Sigmoid colon (tissue), 7 donors: ENCODE results near the gene CNEP1R1. TPM values are rescaled to one million over a fixed set of nuclear protein-coding genes. Genes with fewer than 3 reads are reported as not detected.

Source experiments
- DNase-seq: peaks from one replicate; pipeline ENCODE4 v3.0.0-alpha.2; 2019
- H3K27ac ChIP-seq, 4 donors: fragments of 200-600 bp; sonication (generic); one replicate each; pipeline ENCODE4 v1.5.1; 2016 to 2019; ENCODE audit warnings: mild to moderate bottlenecking in 1 of 4
- H3K27me3 ChIP-seq, 3 donors: fragments of 200-600 bp; sonication (generic); one replicate each; pipeline ENCODE4 v1.5.1; 2019; ENCODE audit warnings: mild to moderate bottlenecking in 1 of 3
- H3K36me3 ChIP-seq, 4 donors: fragments of 200-600 bp; sonication (generic); one replicate each; pipeline ENCODE4 v1.5.1; 2016 to 2019
- H3K4me1 ChIP-seq, 4 donors: fragments of 200-600 bp; sonication (generic); one replicate each; pipeline ENCODE4 v1.5.1; 2017 to 2019
- H3K4me3 ChIP-seq, 4 donors: fragments of 200-600 bp; sonication (generic); one replicate each; pipeline ENCODE4 v1.5.1; 2017 to 2019; ENCODE audit warnings: mild to moderate bottlenecking in 2 of 4, moderate library complexity in 1 of 4
- H3K9me3 ChIP-seq, 4 donors: fragments of 200-600 bp in 3 of 4; sonication (generic) in 3 of 4; one replicate each; pipeline versions ENCODE4 v1.5.1 to v1.6.1; 2013 to 2019
- CTCF ChIP-seq, 4 experiments: fragments of 450-650 bp in 3 of 4; fragments of 200-600 bp in 1 of 4; IDR thresholded peaks; one replicate each; pipeline ENCODE4 v1.5.1; 2016 to 2019; ENCODE audit warnings: antibody characterized with exemption in 4 of 4, mild to moderate bottlenecking in 3 of 4, moderate library complexity in 2 of 4
- EP300 ChIP-seq, 4 donors: sonication (generic); formaldehyde crosslinking; IDR thresholded peaks; one replicate each; pipeline ENCODE4 v1.6.1; 2017; ENCODE audit warnings: antibody characterized with exemption in 4 of 4
- POLR2A ChIP-seq, 2 donors: fragments of 450-650 bp; IDR thresholded peaks; one replicate each; pipeline ENCODE4 v1.6.1; 2016; ENCODE audit warnings: antibody characterized with exemption in 2 of 2, mild to moderate bottlenecking in 2 of 2, moderate library complexity in 2 of 2
- POLR2AphosphoS5 ChIP-seq, 4 donors: sonication (generic); formaldehyde crosslinking; IDR thresholded peaks; one replicate each; pipeline ENCODE4 v1.6.1; 2017; ENCODE audit warnings: antibody characterized with exemption in 4 of 4
- WGBS, 2 donors: extraction: QIAGEN DNeasy Blood & Tissue Kit; methylation state at CpG; one replicate each; pipeline ENCODE4 v1.1.7; 2013; 5-methylcytosine and 5-hydroxymethylcytosine counted together
- intact Hi-C: fragments of 100-400 bp; cut with DNase I; formaldehyde crosslinking; loops from one replicate; pipeline ENCODE4 v1.15.1; 2023
- polyA plus RNA-seq, 3 donors: library from polyadenylated mRNA; stranded (reverse); fragments of 200-250 nt; gene quantifications; one replicate each; pipeline ENCODE4 v1.2.3, GENCODE V29; 2013
- total RNA-seq, 4 donors: library from RNA; depleted of rRNA; stranded (reverse); fragments of >200 nt; gene quantifications; one replicate each; pipeline ENCODE4 v1.1.0, GENCODE V29; 2016
- donor health status: healthy with polysubstance abuse.
- donor health status: Bipolar disorder and iron deficiency.
- donor health status: healthy.

Gene CNEP1R1
- total and polyA plus RNA-seq, 7 donors: 6.5 to 18.9 (median 10.9) TPM

- WGBS, 2 donors: 94 to 95% methylated on average over 28 of the region's 28 CpGs
- TF ChIP-seq CTCF (IDR thresholded peaks at IDR 0.05) (no peak), POLR2A (IDR thresholded peaks at IDR 0.05) (no peak), POLR2AphosphoS5 (IDR thresholded peaks at IDR 0.05) (no peak), EP300 (IDR thresholded peaks at IDR 0.05) (no peak)
- intact Hi-C loops: no loop called here
- no peak for DNase-seq
- Histone ChIP-seq H3K4me1 (no peaks in the 10 kb centered on the region), H3K9me3 (peaks cover 0 to 5% (median 1%) of the 10 kb centered on the region in 4 donors), H3K36me3 (no peaks in the 10 kb centered on the region), H3K4me3 (no peak overlapping the region), H3K27ac (no peak overlapping the region), H3K27me3 (no peaks in the 10 kb centered on the region)
Measured at GRCh38 chr16:50058091-50058771, 33.2 kb downstream of the CNEP1R1 start.

- intact Hi-C loops: no loop called here
- Histone ChIP-seq H3K27me3 (no peaks in the 10 kb centered on the region), H3K9me3 (peaks cover 0 to 5% (median 1%) of the 10 kb centered on the region in 4 donors), H3K27ac (no peak overlapping the region), H3K4me3 (no peak overlapping the region), H3K4me1 (no peaks in the 10 kb centered on the region), H3K36me3 (no peaks in the 10 kb centered on the region)
- TF ChIP-seq CTCF (IDR thresholded peaks at IDR 0.05) (no peak), POLR2AphosphoS5 (IDR thresholded peaks at IDR 0.05) (no peak), POLR2A (IDR thresholded peaks at IDR 0.05) (no peak), EP300 (IDR thresholded peaks at IDR 0.05) (no peak)
- no peak for DNase-seq
- 87 to 90% methylated on average over 10 of the region's 10 CpGs for WGBS, 2 donors
Measured at GRCh38 chr16:50059111-50059510, 34.1 kb downstream of the CNEP1R1 start.

- DNase-seq: no peak
- Histone ChIP-seq H3K4me3 (no peak overlapping the region), H3K27me3 (no peaks in the 10 kb centered on the region), H3K36me3 (no peaks in the 10 kb centered on the region), H3K27ac (no peak overlapping the region), H3K4me1 (no peaks in the 10 kb centered on the region), H3K9me3 (peaks cover 0 to 5% (median 1%) of the 10 kb centered on the region in 4 donors)
- 70 to 86% methylated on average over 3 of the region's 3 CpGs for WGBS, 2 donors
- no peak for TF ChIP-seq EP300 (IDR thresholded peaks at IDR 0.05)
- TF ChIP-seq CTCF (IDR thresholded peaks at IDR 0.05): no peak
- TF ChIP-seq POLR2AphosphoS5 (IDR thresholded peaks at IDR 0.05): no peak
- TF ChIP-seq POLR2A (IDR thresholded peaks at IDR 0.05): no peak
- intact Hi-C loops: loop anchor here (10.0 kb wide), 1 partner anchor 685 kb away; the partner anchor contains the start of gene CYLD
Measured at GRCh38 chr16:50059669-50060068, 34.6 kb downstream of the CNEP1R1 start.

- Histone ChIP-seq H3K4me1 (peaks cover 0 to 3% (median 0%) of the 10 kb centered on the region in 4 donors), H3K36me3 (no peaks in the 10 kb centered on the region), H3K4me3 (no peak overlapping the region), H3K27ac (no peak overlapping the region), H3K27me3 (no peaks in the 10 kb centered on the region), H3K9me3 (peaks cover 0 to 3% (median under 1%) of the 10 kb centered on the region in 4 donors)
- TF ChIP-seq EP300 (IDR thresholded peaks at IDR 0.05) (no peak), POLR2A (IDR thresholded peaks at IDR 0.05) (no peak), CTCF (IDR thresholded peaks at IDR 0.05) (no peak), POLR2AphosphoS5 (IDR thresholded peaks at IDR 0.05) (no peak)
- WGBS, 2 donors: 47 to 57% methylated on average over 1 of the region's 1 CpG
- DNase-seq: no peak
- intact Hi-C loops: loop anchor here (10.0 kb wide), 1 partner anchor 683 kb away; the partner anchor contains the start of gene CYLD
Measured at GRCh38 chr16:50061326-50061725, 36.3 kb downstream of the CNEP1R1 start.
